H1 (cell line): Measurements from ENCODE around the gene RHOV. TPM values are rescaled to one million over a fixed set of nuclear protein-coding genes. Genes with fewer than 3 reads are reported as not detected.

ENCODE experiments used
- CTCF ChIA-PET: fragments of 300-600 bp; sonication (Branson Sonifier 250); formaldehyde crosslinking; loops from one replicate; lab custom pipeline; 2021; ENCODE audit not compliant: partially characterized antibody; lab: Charles Lee
- POLR2A ChIA-PET: fragments of 300-600 bp; sonication (Branson Sonifier 250); formaldehyde crosslinking; loops from one replicate; lab custom pipeline; 2021; ENCODE audit warnings: inconsistent platforms; ENCODE audit not compliant: partially characterized antibody; lab: Charles Lee
- DNase-seq, 2 experiments: peaks; one replicate each; pipeline versions ENCODE4 v3.0.0 to v3.0.0-alpha.2; 2010 to 2022; ENCODE audit warnings: low spot score in 2 of 2, low read depth in 1 of 2, mixed read lengths in 1 of 2
- FAIRE-seq: peaks from 2 replicates; lab custom pipeline; 2011; peaks lifted over from hg19 to GRCh38; lab: Jason Lieb, UNC
- H2AFZ ChIP-seq: 2 replicates; pipeline ENCODE4 v1.8.1; 2012; ENCODE audit warnings: low read length, inconsistent platforms
- H2AK5ac ChIP-seq: 2 replicates; pipeline ENCODE4 v1.6.1; 2013; ENCODE audit warnings: low read depth, low read length
- H2BK120ac ChIP-seq: replicated peaks from 2 replicates; pipeline ENCODE3; 2013; ENCODE audit warnings: low read depth, low read length, inconsistent platforms
- H2BK12ac ChIP-seq: 2 replicates; pipeline ENCODE4 v1.6.1; 2013; ENCODE audit warnings: low read depth, low read length
- H2BK15ac ChIP-seq: 2 replicates; pipeline ENCODE4 v1.6.1; 2013; ENCODE audit warnings: low read length
- H2BK20ac ChIP-seq: 2 replicates; pipeline ENCODE4 v1.6.1; 2013; ENCODE audit warnings: low read length
- H2BK5ac ChIP-seq: 2 replicates; pipeline ENCODE4 v1.6.1; 2013; ENCODE audit warnings: low read depth, low read length
- H3K14ac ChIP-seq: 2 replicates; pipeline ENCODE4 v1.6.1; 2013; ENCODE audit warnings: inconsistent platforms; ENCODE audit not compliant: insufficient read length
- H3K18ac ChIP-seq: 2 replicates; pipeline ENCODE4 v1.6.1; 2013; ENCODE audit warnings: low read length; ENCODE audit errors: extremely low read depth
- H3K23ac ChIP-seq: 2 replicates; pipeline ENCODE4 v1.6.1; 2013; ENCODE audit warnings: inconsistent platforms; ENCODE audit not compliant: insufficient read length
- H3K23me2 ChIP-seq: 2 replicates; pipeline ENCODE4 v1.6.1; 2013; ENCODE audit warnings: low read depth, low read length
- H3K27ac ChIP-seq: 2 replicates; pipeline ENCODE4 v1.6.1; 2011; ENCODE audit warnings: low read depth, low read length, inconsistent platforms
- H3K27me3 ChIP-seq, 4 experiments: replicated peaks in 1 of 4; 1 replicate in 1 of 4; 2 replicates in 3 of 4; pipeline versions ENCODE4 v1.6.1 to v1.8.1; 2011 to 2013; ENCODE audit warnings: low read length in 3 of 4, mild to moderate bottlenecking in 3 of 4, inconsistent platforms in 2 of 4, mixed read lengths in 2 of 4, moderate library complexity in 1 of 4; ENCODE audit not compliant: control insufficient read depth in 3 of 4, insufficient read depth in 3 of 4; ENCODE audit errors: extremely low read depth in 1 of 4
- H3K36me3 ChIP-seq, 4 experiments: 2 replicates each; pipeline versions ENCODE4 v1.6.1 to v1.8.1; 2011 to 2013; ENCODE audit warnings: mild to moderate bottlenecking in 4 of 4, low read length in 3 of 4, moderate library complexity in 2 of 4, control low read depth in 1 of 4, inconsistent platforms in 1 of 4; ENCODE audit not compliant: insufficient read depth in 4 of 4, control insufficient read depth in 2 of 4
- H3K4ac ChIP-seq: replicated peaks from 2 replicates; pipeline ENCODE3; 2013; ENCODE audit warnings: low read length, low read depth, mixed read lengths, inconsistent platforms; ENCODE audit not compliant: insufficient read length
- H3K4me1 ChIP-seq, 4 experiments: replicated peaks in 1 of 4; 1 replicate in 1 of 4; 2 replicates in 3 of 4; pipeline versions ENCODE4 v1.6.1 to v1.8.1; 2011 to 2013; ENCODE audit warnings: low read length in 3 of 4, inconsistent platforms in 2 of 4, mixed read lengths in 1 of 4; ENCODE audit not compliant: insufficient read depth in 4 of 4, control insufficient read depth in 3 of 4
- H3K4me2 ChIP-seq, 2 experiments: 2 replicates each; pipeline versions ENCODE4 v1.6.1 to v1.8.1; 2011 to 2013; ENCODE audit warnings: low read depth in 2 of 2, low read length in 2 of 2, control low read depth in 1 of 2, inconsistent platforms in 1 of 2, mild to moderate bottlenecking in 1 of 2; ENCODE audit not compliant: insufficient read depth in 1 of 2
- H3K4me3 ChIP-seq, 4 experiments: fragments of 200-600, 300-600 bp in 1 of 4; sonication (generic), shearing (Covaris generic), sonication (Bioruptor Twin) in 1 of 4; 2 replicates each; pipeline versions ENCODE4 v1.5.1 to v1.8.1; 2011 to 2016; ENCODE audit warnings: low read length in 4 of 4, low read depth in 3 of 4, control low read depth in 2 of 4, inconsistent platforms in 2 of 4, mild to moderate bottlenecking in 2 of 4, mixed read lengths in 1 of 4, moderate library complexity in 1 of 4; ENCODE audit not compliant: insufficient read depth in 2 of 4; ENCODE audit errors: extremely low read depth in 1 of 4
- H3K56ac ChIP-seq: replicated peaks from 2 replicates; pipeline ENCODE3; 2013; ENCODE audit warnings: low read depth, mild to moderate bottlenecking, mixed read lengths, low read length, inconsistent platforms; ENCODE audit not compliant: insufficient read length
- H3K79me1 ChIP-seq: 2 replicates; pipeline ENCODE4 v1.6.1; 2013; ENCODE audit warnings: low read depth, low read length, control low read depth
- H3K79me2 ChIP-seq, 2 experiments: 2 replicates each; pipeline versions ENCODE4 v1.6.1 to v1.8.1; 2012 to 2013; ENCODE audit warnings: low read length in 2 of 2, mild to moderate bottlenecking in 2 of 2, inconsistent platforms in 1 of 2; ENCODE audit not compliant: insufficient read depth in 2 of 2, control insufficient read depth in 1 of 2
- H3K9ac ChIP-seq, 4 experiments: replicated peaks in 1 of 4; 1 replicate in 1 of 4; 2 replicates in 3 of 4; pipeline versions ENCODE4 v1.6.1 to v1.8.1; 2011 to 2013; ENCODE audit warnings: low read depth in 3 of 4, low read length in 3 of 4, control low read depth in 2 of 4, mild to moderate bottlenecking in 2 of 4, moderate library complexity in 2 of 4, inconsistent platforms in 1 of 4; ENCODE audit errors: extremely low read depth in 1 of 4
- H3K9me3 ChIP-seq, 2 experiments: 2 replicates each; pipeline versions ENCODE4 v1.6.1 to v1.8.1; 2012 to 2013; ENCODE audit warnings: mild to moderate bottlenecking in 2 of 2, moderate library complexity in 2 of 2, control low read depth in 1 of 2, inconsistent platforms in 1 of 2, low read depth in 1 of 2, low read length in 1 of 2, mixed read lengths in 1 of 2; ENCODE audit not compliant: insufficient read depth in 2 of 2
- H4K20me1 ChIP-seq, 2 experiments: replicated peaks in 1 of 2; 2 replicates each; pipeline versions ENCODE3 to v1.8.1; 2011 to 2013; ENCODE audit warnings: inconsistent platforms in 2 of 2, low read length in 2 of 2, mild to moderate bottlenecking in 1 of 2; ENCODE audit not compliant: insufficient read depth in 2 of 2, control insufficient read depth in 1 of 2
- H4K5ac ChIP-seq: 2 replicates; pipeline ENCODE4 v1.6.1; 2013; ENCODE audit warnings: low read length, low read depth, mixed read lengths, inconsistent platforms; ENCODE audit not compliant: insufficient read length
- H4K8ac ChIP-seq: 2 replicates; pipeline ENCODE4 v1.8.0; 2013; ENCODE audit warnings: mild to moderate bottlenecking, moderate library complexity, low read length, inconsistent platforms; ENCODE audit not compliant: insufficient read depth; ENCODE audit errors: extremely low read depth
- H4K91ac ChIP-seq: replicated peaks from 2 replicates; pipeline ENCODE3; 2013; ENCODE audit warnings: low read length, mixed read lengths, inconsistent platforms; ENCODE audit not compliant: insufficient read length
- BACH1 ChIP-seq: IDR thresholded peaks from 2 replicates; pipeline ENCODE4 v1.6.1; 2012; ENCODE audit warnings: low read length, improper control_type of control experiment
- EP300 ChIP-seq, 2 experiments: IDR thresholded peaks; 1 replicate in 1 of 2; 2 replicates in 1 of 2; pipeline ENCODE4 v1.6.1; 2011 to 2012; ENCODE audit warnings: low read depth in 2 of 2, low read length in 2 of 2, mild to moderate bottlenecking in 2 of 2, borderline replicate concordance in 1 of 2, inconsistent platforms in 1 of 2, moderate library complexity in 1 of 2
- KDM5A ChIP-seq: fragments of 200-600 bp; IDR thresholded peaks from 2 replicates; pipeline ENCODE4 v1.7.1; 2012; ENCODE audit warnings: mild to moderate bottlenecking, low read length, inconsistent platforms, mixed read lengths
- NRF1 ChIP-seq: IDR thresholded peaks from 2 replicates; pipeline ENCODE4 v1.6.1; 2011; ENCODE audit warnings: mild to moderate bottlenecking, low read depth, low read length, improper control_type of control experiment
- SIN3A ChIP-seq, 2 experiments: IDR thresholded peaks in 1 of 2; conservative IDR thresholded peaks in 1 of 2; 2 replicates each; pipeline ENCODE4 v1.6.1; 2011 to 2012; ENCODE audit warnings: low read length in 2 of 2, improper control_type of control experiment in 1 of 2, low read depth in 1 of 2, mild to moderate bottlenecking in 1 of 2
- SIX5 ChIP-seq: IDR thresholded peaks from 2 replicates; pipeline ENCODE4 v1.6.1; 2011; ENCODE audit warnings: mild to moderate bottlenecking, low read depth, low read length
- TAF1 ChIP-seq: IDR thresholded peaks from 2 replicates; pipeline ENCODE4 v1.6.1; 2011; ENCODE audit warnings: mild to moderate bottlenecking, low read depth, low read length
- WGBS, 2 experiments: shearing (Covaris generic) in 1 of 2; methylation state at CpG; one replicate each; pipeline versions ENCODE4 v1.1.6 to v1.1.7; 2013 to 2015; ENCODE audit warnings: low lambda C conversion rate in 2 of 2, mixed read lengths in 2 of 2, inconsistent platforms in 1 of 2, low coverage in 1 of 2, missing lambda C conversion rate in 1 of 2; ENCODE audit not compliant: insufficient replicate concordance in 2 of 2, insufficient coverage in 1 of 2, insufficient read length in 1 of 2; ENCODE audit errors: extremely low coverage in 1 of 2, missing lambda C conversion rate in 1 of 2; 5-methylcytosine and 5-hydroxymethylcytosine counted together
- polyA plus RNA-seq, 7 experiments: library from polyadenylated mRNA; depleted of rRNA in 3 of 7; stranded (reverse) in 5 of 7; unstranded in 2 of 7; fragments of >200 nt in 5 of 7; fragments of 200-250 nt in 2 of 7; gene quantifications; 1 replicate in 5 of 7; 2 replicates in 1 of 7; 4 replicates in 1 of 7; pipeline versions ENCODE4 v1.2.1 to v1.2.3, GENCODE V29; 2011 to 2013; ENCODE audit warnings: missing spikeins in 2 of 7, mixed read lengths in 2 of 7
- total RNA-seq: library from RNA; stranded (reverse); fragmentation: NEBNext Ultra II Directional; extraction: Animal tissue kit (Norgen Biotek cat#: 25700); gene quantifications from 2 replicates; pipeline ENCODE4 v1.2.1, GENCODE V29; 2021
- TF ChIP-seq, protein P1 (sequence below): IDR thresholded peaks from 2 replicates; pipeline ENCODE4 v1.6.1; 2012; ENCODE audit warnings: inconsistent platforms
- TF ChIP-seq, protein P2 (sequence below): IDR thresholded peaks from 2 replicates; pipeline ENCODE4 v1.6.1; 2011; ENCODE audit warnings: low read length, improper control_type of control experiment

Gene RHOV
- total and polyA plus RNA-seq, 2 of the 8 experiments (the other 6 are each of a cell fraction or from before 2014, with no cell fraction given) = 1.5 to 2.7 TPM

DNA sequence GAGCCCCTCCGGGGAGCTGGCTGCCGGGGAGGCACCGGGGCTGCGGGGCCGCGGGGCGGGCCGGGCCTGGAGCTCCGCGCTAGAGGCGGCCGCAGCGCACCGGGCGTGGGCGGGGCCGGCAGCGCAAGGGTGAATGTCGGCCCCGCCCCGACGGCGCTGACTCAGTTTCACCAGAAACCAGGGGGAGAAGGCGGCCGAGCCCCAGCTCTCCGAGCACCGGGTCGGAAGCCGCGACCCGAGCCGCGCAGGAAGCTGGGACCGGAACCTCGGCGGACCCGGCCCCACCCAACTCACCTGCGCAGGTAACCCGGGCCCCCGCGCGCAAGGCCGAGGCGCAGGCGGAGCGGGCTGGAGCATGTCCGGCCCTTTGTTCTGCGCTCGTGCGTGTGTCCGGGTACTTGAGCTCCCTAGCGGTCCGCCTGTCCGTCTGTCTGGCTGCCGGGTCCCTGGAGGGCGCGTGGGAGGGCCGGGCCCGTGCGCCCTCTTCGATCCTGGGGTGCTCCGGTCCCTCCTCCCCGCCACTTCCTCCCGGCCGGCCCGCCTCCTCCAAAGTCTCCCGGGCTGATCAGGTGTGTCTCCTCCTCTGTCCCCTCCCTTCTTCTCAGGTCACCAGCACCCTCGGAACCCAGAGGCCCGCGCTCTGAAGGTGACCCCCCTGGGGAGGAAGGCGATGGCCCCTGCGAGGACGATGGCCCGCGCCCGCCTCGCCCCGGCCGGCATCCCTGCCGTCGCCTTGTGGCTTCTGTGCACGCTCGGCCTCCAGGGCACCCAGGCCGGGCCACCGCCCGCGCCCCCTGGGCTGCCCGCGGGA lies 29.9 kb downstream of the RHOV start, which contains the start of gene SPINT1:
Gene SPINT1, plus strand, starts transcription at position 164 of the 811 bp plus-strand sequence. Its CDS starts 507 bp downstream, at position 671.
- peak within 1 kb of the TSS; percentile 56; the same call in 1 of the 2 replicates for H2AFZ ChIP-seq
- peak within 1 kb of the TSS; percentile 91 for H3K4ac ChIP-seq
- peak within 1 kb of the TSS; percentile 71 for H3K56ac ChIP-seq
- no peaks in the 10 kb centered on the region for H3K9me3 ChIP-seq
- H3K4me3 ChIP-seq = peak within 1 kb of the TSS; percentile 65 to 88 (median 76)
- CTCF ChIA-PET = interaction anchor here (0.9 to 14.5 kb wide), 13 partner anchors 11 to 165 kb away, joined by 3 to 157 read pairs (median 5); no protein-coding TSS in a partner anchor
- H3K14ac ChIP-seq = no peak within 1 kb of the TSS
- POLR2A ChIA-PET = interaction anchor here (0.7 to 3.1 kb wide), 34 partner anchors 10 to 405 kb away, joined by 3 to 37 read pairs (median 5); partner anchors contain the start of genes CHAC1, DNAJC17, GCHFR and PPP1R14D
- H3K18ac ChIP-seq = peak within 1 kb of the TSS; percentile 93
- H3K9ac ChIP-seq = peak within 1 kb of the TSS; percentile 67 to 93 (median 80)
- no peak within 1 kb of the TSS for H2AK5ac ChIP-seq
- peaks cover 13% of the 10 kb centered on the region for H3K23me2 ChIP-seq
- peaks cover 5 to 18% of the 10 kb centered on the region in 2 experiments for H4K20me1 ChIP-seq
- peaks cover 0 to 2% (median 0%) of the 10 kb centered on the region in 4 experiments; a peak in 1 of 7 replicates for H3K27me3 ChIP-seq
- H2BK5ac ChIP-seq = peak within 1 kb of the TSS; percentile 88; the same call in 1 of the 2 replicates
- H3K79me2 ChIP-seq = peaks cover 0 to 42% of the 10 kb centered on the region in 2 experiments; a peak in 3 of 4 replicates
- no peak within 1 kb of the TSS for H2BK120ac ChIP-seq
- DNase-seq (peak in 1 of 2 experiments; percentile 79), FAIRE-seq (no peak)
- H3K4me1 ChIP-seq = peaks cover 0 to 26% (median 15%) of the 10 kb centered on the region in 4 experiments; a peak in 6 of 7 replicates
- peak within 1 kb of the TSS; percentile 97 for H4K91ac ChIP-seq
- peak within 1 kb of the TSS; percentile 82 for H3K27ac ChIP-seq
- WGBS, 2 experiments = 2% methylated on average over 38 of the region's 89 CpGs; no CpG with 5 or more reads in 1 of the 2 experiments
- peak within 1 kb of the TSS; percentile 81 for H4K5ac ChIP-seq
- H3K36me3 ChIP-seq = peaks cover 0 to 7% (median under 1%) of the 10 kb centered on the region in 4 experiments; a peak in 4 of 8 replicates
- H4K8ac ChIP-seq = peak within 1 kb of the TSS; percentile 97
- H3K79me1 ChIP-seq = peaks cover 24% of the 10 kb centered on the region
- H2BK20ac ChIP-seq = no peak within 1 kb of the TSS
- 0 out of 2 replicates have a peak within 1 kb of the TSS, but pooled peaks have one; percentile 61 for H2BK15ac ChIP-seq
- peak within 1 kb of the TSS; percentile 85 to 96 for H3K4me2 ChIP-seq
- H3K23ac ChIP-seq = no peak within 1 kb of the TSS
- H2BK12ac ChIP-seq = peak within 1 kb of the TSS; percentile 39
- TF ChIP-seq EP300 (IDR thresholded peaks at IDR 0.05; ENCODE audit: borderline replicate concordance in 1 of 2, low read depth in 2 of 2, low read length in 2 of 2) = no peak
- no peak for TF ChIP-seq BACH1
- TF ChIP-seq SIN3A (conservative IDR thresholded peaks at IDR 0.05 in 1 of 2, IDR thresholded peaks at IDR 0.05 in 1 of 2; ENCODE audit: low read depth in 1 of 2, low read length in 2 of 2) = peak; percentile 10 to 31; a peak in 1 of 4 replicates
- peak; percentile 72 for TF ChIP-seq TAF1
- peak; percentile 5; the same call in 1 of the 2 replicates for TF ChIP-seq NRF1
- TF ChIP-seq, protein P1, sequence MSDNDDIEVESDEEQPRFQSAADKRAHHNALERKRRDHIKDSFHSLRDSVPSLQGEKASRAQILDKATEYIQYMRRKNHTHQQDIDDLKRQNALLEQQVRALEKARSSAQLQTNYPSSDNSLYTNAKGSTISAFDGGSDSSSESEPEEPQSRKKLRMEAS = peak; percentile 53
- no peak for TF ChIP-seq KDM5A
- TF ChIP-seq, protein P2, sequence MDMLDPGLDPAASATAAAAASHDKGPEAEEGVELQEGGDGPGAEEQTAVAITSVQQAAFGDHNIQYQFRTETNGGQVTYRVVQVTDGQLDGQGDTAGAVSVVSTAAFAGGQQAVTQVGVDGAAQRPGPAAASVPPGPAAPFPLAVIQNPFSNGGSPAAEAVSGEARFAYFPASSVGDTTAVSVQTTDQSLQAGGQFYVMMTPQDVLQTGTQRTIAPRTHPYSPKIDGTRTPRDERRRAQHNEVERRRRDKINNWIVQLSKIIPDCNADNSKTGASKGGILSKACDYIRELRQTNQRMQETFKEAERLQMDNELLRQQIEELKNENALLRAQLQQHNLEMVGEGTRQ = no peak
- TF ChIP-seq SIX5 = no peak
